Measurements from ENCODE around the gene S100A6.

Gene S100A6

GRCh38 chr1:153534226-153534924 is 1.4 kb downstream of the S100A6 start:
- H3K27ac Mint-ChIP-seq, result no peak overlapping the region
- DNase-seq, result no peak
- H3K36me3 Mint-ChIP-seq (ENCODE audit: low read depth), result no peaks in the 10 kb centered on the region
- TF ChIP-seq CTCF (IDR thresholded peaks at IDR 0.05), result no peak
- H3K4me3 Mint-ChIP-seq, result peak overlapping the region; percentile 19
- no peaks in the 10 kb centered on the region for H3K9me3 Mint-ChIP-seq
- peaks cover 2% of the 10 kb centered on the region for H3K27me3 Mint-ChIP-seq (ENCODE audit: low read depth, poor library complexity)
- H3K4me1 Mint-ChIP-seq, result peaks cover 61% of the 10 kb centered on the region

GRCh38 chr1:153533689-153534201 is 2.0 kb downstream of the S100A6 start:
- Mint-ChIP-seq H3K27ac (no peak overlapping the region), H3K4me3 (no peak overlapping the region)

GRCh38 chr1:153532769-153533599 is 2.8 kb downstream of the S100A6 start:
- Mint-ChIP-seq H3K27me3 (ENCODE audit: low read depth, poor library complexity) (peaks cover 2% of the 10 kb centered on the region), H3K27ac (peak overlapping the region; percentile 18), H3K4me3 (peak overlapping the region; percentile 50), H3K4me1 (peaks cover 52% of the 10 kb centered on the region), H3K36me3 (ENCODE audit: low read depth) (no peaks in the 10 kb centered on the region), H3K9me3 (no peaks in the 10 kb centered on the region)
- DNase-seq, result peak; percentile 86
- TF ChIP-seq CTCF (IDR thresholded peaks at IDR 0.05), result peak; percentile 77

More at GRCh38 chr1:153533689-153534201, 2.0 kb downstream of the S100A6 start:
- H3K9me3 Mint-ChIP-seq, result no peaks in the 10 kb centered on the region
- H3K4me1 Mint-ChIP-seq, result peaks cover 60% of the 10 kb centered on the region
- H3K27me3 Mint-ChIP-seq (ENCODE audit: low read depth, poor library complexity), result peaks cover 2% of the 10 kb centered on the region
- no peak for DNase-seq
- H3K36me3 Mint-ChIP-seq (ENCODE audit: low read depth), result no peaks in the 10 kb centered on the region
- no peak for TF ChIP-seq CTCF (IDR thresholded peaks at IDR 0.05)

- Mint-ChIP-seq H3K27me3 (ENCODE audit: low read depth, poor library complexity) (peaks cover 2% of the 10 kb centered on the region), H3K36me3 (ENCODE audit: low read depth) (no peaks in the 10 kb centered on the region), H3K9me3 (no peaks in the 10 kb centered on the region), H3K27ac (no peak overlapping the region), H3K4me1 (peaks cover 47% of the 10 kb centered on the region), H3K4me3 (no peak overlapping the region)
- no peak for TF ChIP-seq CTCF (IDR thresholded peaks at IDR 0.05)
- no peak for DNase-seq
Measured at GRCh38 chr1:153532181-153532580, 3.6 kb downstream of the S100A6 start.

- DNase-seq, result no peak
- H3K36me3 Mint-ChIP-seq (ENCODE audit: low read depth), result no peaks in the 10 kb centered on the region
- H3K4me1 Mint-ChIP-seq, result peaks cover 47% of the 10 kb centered on the region
- H3K9me3 Mint-ChIP-seq, result no peaks in the 10 kb centered on the region
- H3K27ac Mint-ChIP-seq, result no peak overlapping the region
- peaks cover 4% of the 10 kb centered on the region for H3K27me3 Mint-ChIP-seq (ENCODE audit: low read depth, poor library complexity)
- no peak for TF ChIP-seq CTCF (IDR thresholded peaks at IDR 0.05)
- no peak overlapping the region for H3K4me3 Mint-ChIP-seq
Measured at GRCh38 chr1:153531638-153532037, 4.2 kb downstream of the S100A6 start.
